ENCODE data around the gene CIZ1.
"Not testable (repeated sequence)": the region's sequence is repeated elsewhere in the genome, so short reads cannot be mapped to it uniquely, and the experiment has no call there.

The CIZ1 gene

DNA sequence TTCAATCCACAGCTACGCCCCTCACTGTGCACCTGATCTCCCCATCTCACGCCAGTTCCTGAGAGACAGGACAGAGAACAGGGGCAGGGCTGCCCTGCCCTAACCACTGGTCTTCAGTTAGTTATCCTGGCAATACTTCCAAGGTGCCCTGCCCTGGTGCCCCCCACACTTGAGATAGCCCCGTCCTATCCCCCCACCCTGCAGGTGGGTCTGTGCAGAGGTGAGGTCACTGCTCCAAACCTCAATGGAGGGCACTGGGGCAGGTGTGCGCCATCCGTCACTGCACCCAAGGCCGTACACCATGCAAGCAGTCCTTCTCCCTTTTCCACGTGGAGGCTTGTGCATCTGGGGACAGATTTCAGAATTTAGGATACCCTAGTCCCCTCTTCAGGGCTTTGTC lies 60.7 kb downstream of the CIZ1 start:
- H3K36me3 ChIP-seq (replicated peaks); H3K9me3 ChIP-seq; in situ Hi-C loops (cut with MboI; ENCODE audit: low sequenced_read_pairs); DNase-seq (ENCODE audit: low spot score in 2 of 2); H3K27me3 ChIP-seq (ENCODE audit: low read depth); H3K4me3 ChIP-seq; H3K4me1 ChIP-seq: not testable (repeated sequence)

DNA sequence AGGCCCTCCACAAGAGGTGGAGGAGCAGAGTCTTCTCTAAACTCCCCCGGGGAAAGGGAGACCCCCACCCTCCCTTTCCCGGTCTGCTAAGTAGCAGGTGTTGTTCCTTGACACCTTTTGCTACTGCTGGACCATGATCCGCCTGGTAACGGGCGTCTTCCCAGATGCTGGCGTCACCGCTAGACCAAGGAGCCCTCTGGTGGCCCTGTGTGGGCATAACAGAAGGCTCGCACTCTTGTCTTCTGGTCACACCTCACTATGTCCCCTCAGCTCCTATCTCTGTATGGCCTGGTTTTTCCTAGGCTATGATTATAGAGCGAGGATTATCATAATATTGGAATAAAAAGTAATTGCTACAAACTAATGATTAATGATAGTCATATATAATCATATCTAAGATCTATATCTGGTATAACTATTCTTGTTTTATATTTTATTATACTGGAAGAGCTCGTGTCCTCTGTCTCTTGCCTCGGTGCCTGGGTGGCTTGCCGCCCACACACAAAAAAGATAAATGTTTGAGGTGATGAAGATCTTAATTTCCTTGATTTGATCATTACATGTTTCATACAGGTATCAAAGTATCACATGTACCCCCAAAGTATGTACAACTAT lies 61.3 kb downstream of the CIZ1 start:
- in situ Hi-C loops (cut with MboI; ENCODE audit: low sequenced_read_pairs); H3K36me3 ChIP-seq (replicated peaks); H3K4me3 ChIP-seq; H3K4me1 ChIP-seq; H3K27me3 ChIP-seq (ENCODE audit: low read depth); H3K9me3 ChIP-seq: not testable (repeated sequence)
- peak in 1 of 2 experiments; percentile 72 for DNase-seq (ENCODE audit: low spot score in 2 of 2)

GRCh38 chr9:128128836-128129590 lies 62.4 kb downstream of the CIZ1 start:
- H3K36me3 ChIP-seq (replicated peaks) = peaks cover 16% of the 10 kb centered on the region
- peak overlapping the region; percentile 93 for H3K4me3 ChIP-seq
- H3K4me1 ChIP-seq = peaks cover 6% of the 10 kb centered on the region
- in situ Hi-C loops (cut with MboI; ENCODE audit: low sequenced_read_pairs) = no loop called here
- DNase-seq (ENCODE audit: low spot score in 2 of 2) = no peak
- no peaks in the 10 kb centered on the region for H3K9me3 ChIP-seq
- H3K27me3 ChIP-seq (ENCODE audit: low read depth) = peaks cover 9% of the 10 kb centered on the region; the same call in 1 of the 2 replicates

DNA sequence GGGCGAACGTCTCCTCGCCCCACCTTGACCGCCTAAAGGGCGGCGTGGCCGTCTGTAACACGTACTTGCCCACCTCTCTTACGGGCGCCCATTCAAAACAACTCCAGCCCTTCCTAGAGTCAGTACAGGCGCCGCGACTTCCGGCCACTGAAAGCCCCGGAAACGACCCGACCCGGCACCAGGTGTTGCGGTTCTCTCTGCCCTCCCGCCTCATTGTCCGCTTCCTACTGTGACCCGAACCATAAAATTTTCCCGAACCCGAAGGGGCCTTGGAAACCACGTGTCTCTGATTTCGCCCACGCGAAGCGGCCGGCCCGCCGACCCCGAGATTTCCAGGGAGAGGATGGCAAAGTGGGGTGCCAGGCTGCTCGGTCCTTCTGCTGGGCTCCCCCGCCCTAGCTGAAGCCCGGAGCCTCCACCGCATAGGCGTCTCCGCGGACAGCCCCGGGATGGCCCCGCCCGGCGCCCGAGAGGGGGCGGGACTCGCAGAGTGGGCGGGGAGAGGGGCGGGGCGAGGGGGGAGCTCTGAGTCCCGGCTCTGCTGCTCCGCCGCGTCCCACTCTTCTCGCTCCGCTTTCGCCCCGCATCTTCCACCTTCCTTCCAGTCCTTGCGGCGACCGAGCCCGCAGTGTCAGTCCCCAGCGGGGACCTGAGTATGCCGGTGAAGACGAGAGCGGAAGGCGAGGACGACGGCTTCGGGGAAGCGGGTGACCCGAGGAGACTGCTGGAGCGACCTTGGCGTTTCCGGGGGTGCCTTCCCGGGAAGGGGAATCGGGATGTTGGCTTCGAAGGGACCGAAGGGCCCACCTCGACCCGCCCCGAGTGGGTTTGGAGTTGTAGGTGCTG lies 63.2 kb downstream of the CIZ1 start:
- Histone ChIP-seq H3K4me3 (peak overlapping the region; percentile 93), H3K27me3 (ENCODE audit: low read depth) (peaks cover 8% of the 10 kb centered on the region; the same call in 1 of the 2 replicates), H3K4me1 (peaks cover 6% of the 10 kb centered on the region), H3K9me3 (no peaks in the 10 kb centered on the region), H3K36me3 (replicated peaks) (peaks cover 23% of the 10 kb centered on the region)
- DNase-seq (ENCODE audit: low spot score in 2 of 2) = peak; percentile 86 to 89
- in situ Hi-C loops (cut with MboI; ENCODE audit: low sequenced_read_pairs) = no loop called here

DNA sequence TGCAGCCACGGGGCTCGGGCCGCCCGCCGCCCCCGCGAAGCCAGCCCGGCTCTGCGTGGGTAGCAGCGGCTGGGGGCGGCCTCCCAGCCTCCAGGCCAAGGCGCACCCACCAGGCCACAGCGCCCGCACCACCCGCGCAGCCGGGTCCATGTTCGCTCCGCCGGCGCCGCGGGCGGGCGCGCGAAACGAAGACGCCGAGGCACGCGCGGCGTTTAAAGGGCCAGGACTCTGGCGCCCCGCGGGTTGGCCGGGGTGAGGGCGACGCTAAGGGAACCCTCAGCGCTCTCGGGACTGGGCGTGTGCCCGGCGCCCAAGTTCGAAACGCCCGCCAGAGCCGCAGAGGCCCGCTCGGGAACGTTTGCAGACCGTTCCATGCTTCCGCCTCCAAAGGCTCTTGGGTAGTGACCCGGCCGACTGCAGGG lies 63.8 kb downstream of the CIZ1 start, which contains the start of gene PTGES2:
PTGES2 (minus strand) TSS at position 162 of the 422 bp plus-strand sequence; CDS start at position 150, 12 bp downstream.
- no peaks in the 10 kb centered on the region for H3K9me3 ChIP-seq
- peak; percentile 75 to 86 for DNase-seq (ENCODE audit: low spot score in 2 of 2)

GRCh38 chr9:128125580-128126354 lies 65.6 kb downstream of the CIZ1 start:
- DNase-seq (ENCODE audit: low spot score in 2 of 2) = peak in 1 of 2 experiments; percentile 39

More for the DNA sequence above, 63.8 kb downstream of the CIZ1 start, which contains the start of gene PTGES2:
- Histone ChIP-seq H3K36me3 (replicated peaks) (peaks cover 27% of the 10 kb centered on the region), H3K27me3 (ENCODE audit: low read depth) (peaks cover 7% of the 10 kb centered on the region; the same call in 1 of the 2 replicates), H3K4me1 (peaks cover 6% of the 10 kb centered on the region), H3K4me3 (peak within 1 kb of the TSS; percentile 93)
- in situ Hi-C loops (cut with MboI; ENCODE audit: low sequenced_read_pairs) = no loop called here

DNA sequence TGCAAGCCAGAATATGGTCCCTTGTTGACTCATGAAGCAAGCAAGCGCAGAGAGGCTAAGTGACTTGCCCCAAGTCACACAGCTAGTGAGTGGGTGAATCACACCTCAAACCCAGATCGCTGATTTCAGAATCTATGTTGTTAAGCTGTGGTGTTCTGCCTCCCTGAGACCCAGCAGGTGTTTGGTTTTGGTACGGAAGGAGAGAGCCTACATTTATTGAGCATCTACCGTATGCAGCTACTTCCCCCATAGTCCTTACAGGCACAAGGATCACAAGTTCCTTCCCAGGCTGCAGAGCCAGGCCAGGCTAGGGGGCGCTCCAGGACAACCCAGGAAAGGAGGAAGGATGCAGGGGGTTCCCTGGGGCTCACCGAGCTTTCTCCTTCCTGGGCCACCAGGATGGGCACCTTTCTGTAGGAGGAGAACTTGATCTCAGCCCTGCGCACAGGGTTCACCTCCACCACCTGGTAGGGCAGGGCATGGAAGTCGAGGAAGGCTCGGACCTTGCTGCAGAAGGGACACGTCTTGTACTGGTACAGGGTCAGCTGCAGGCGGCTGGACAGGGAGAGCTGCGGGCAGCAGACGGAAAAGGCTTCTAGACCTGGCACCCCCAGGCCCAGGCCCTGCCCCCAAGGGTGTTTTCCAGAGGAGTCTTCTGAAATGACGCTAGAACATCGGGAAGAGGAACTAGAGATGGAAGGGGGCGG lies 66.3 kb downstream of the CIZ1 start:
- Histone ChIP-seq H3K36me3 (replicated peaks) (peaks cover 41% of the 10 kb centered on the region), H3K4me1 (peaks cover 6% of the 10 kb centered on the region), H3K4me3 (no peak overlapping the region), H3K27me3 (ENCODE audit: low read depth) (no peaks in the 10 kb centered on the region), H3K9me3 (no peaks in the 10 kb centered on the region)
- peak; percentile 22 to 87 for DNase-seq (ENCODE audit: low spot score in 2 of 2)
- in situ Hi-C loops (cut with MboI; ENCODE audit: low sequenced_read_pairs) = no loop called here

More at GRCh38 chr9:128125580-128126354, 65.6 kb downstream of the CIZ1 start:
- H3K9me3 ChIP-seq = no peaks in the 10 kb centered on the region
- in situ Hi-C loops (cut with MboI; ENCODE audit: low sequenced_read_pairs) = no loop called here
- peaks cover 41% of the 10 kb centered on the region for H3K36me3 ChIP-seq (replicated peaks)
- H3K27me3 ChIP-seq (ENCODE audit: low read depth) = no peaks in the 10 kb centered on the region
- peak overlapping the region; percentile 93 for H3K4me3 ChIP-seq
- peaks cover 6% of the 10 kb centered on the region for H3K4me1 ChIP-seq

DNA sequence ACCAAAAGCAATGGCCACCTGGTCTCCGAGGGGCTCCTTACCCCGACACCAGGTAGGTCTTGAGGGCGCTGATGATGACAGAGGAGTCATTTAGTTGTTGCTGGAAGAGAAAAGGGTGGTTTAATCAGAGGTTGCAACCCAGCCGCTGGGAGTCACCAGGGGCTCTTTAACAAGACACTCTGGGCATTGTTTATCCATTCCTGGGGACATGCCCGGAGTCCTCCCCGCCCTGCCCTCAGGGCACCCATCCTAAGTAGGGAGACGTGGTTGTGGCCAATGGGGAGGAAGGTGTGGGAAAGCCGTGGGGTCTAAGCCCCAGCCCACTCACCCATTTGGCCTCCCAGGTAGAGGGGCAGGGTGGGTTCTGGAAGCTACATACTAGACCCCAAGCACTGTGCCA lies 66.9 kb downstream of the CIZ1 start:
- H3K27me3 ChIP-seq (ENCODE audit: low read depth) = no peaks in the 10 kb centered on the region
- H3K4me1 ChIP-seq = peaks cover 6% of the 10 kb centered on the region
- no peak overlapping the region for H3K4me3 ChIP-seq
- in situ Hi-C loops (cut with MboI; ENCODE audit: low sequenced_read_pairs) = no loop called here
- H3K9me3 ChIP-seq = no peaks in the 10 kb centered on the region
- peaks cover 41% of the 10 kb centered on the region for H3K36me3 ChIP-seq (replicated peaks)
- DNase-seq (ENCODE audit: low spot score in 2 of 2) = no peak

DNA sequence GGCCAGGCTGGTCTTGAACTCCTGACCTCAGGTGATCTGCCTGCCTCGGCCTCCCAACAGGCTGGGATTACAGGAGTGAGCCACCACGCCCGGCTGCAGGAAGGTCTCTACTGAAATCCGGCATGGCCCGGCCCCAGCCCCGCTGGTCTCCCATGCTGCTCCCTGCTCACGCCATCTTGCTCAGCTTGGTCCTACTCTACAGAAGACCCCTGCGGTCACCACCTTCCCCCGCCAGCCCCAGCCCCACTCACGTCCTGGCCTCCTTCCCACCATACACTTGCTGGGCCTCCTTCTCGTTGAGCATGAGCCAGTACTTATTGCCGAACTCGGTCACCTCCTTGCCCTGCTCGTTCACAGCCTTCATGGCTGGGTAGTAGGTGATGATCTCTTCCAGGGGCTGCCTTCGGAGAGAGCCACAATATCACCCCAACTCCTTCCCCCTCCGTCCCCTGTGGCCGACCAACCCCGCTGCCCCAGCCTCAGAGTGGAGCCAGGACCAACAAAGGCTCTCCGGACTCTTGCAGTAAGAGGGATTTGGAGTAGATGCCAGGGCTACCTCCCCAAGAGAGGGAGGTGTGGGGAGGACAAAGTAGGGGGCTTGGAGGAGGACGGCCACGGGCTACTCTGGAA lies 67.8 kb downstream of the CIZ1 start:
- no peak for DNase-seq (ENCODE audit: low spot score in 2 of 2)
- Histone ChIP-seq H3K36me3 (replicated peaks) (peaks cover 41% of the 10 kb centered on the region), H3K4me3 (no peak overlapping the region), H3K9me3 (no peaks in the 10 kb centered on the region), H3K27me3 (ENCODE audit: low read depth) (no peaks in the 10 kb centered on the region), H3K4me1 (peaks cover 6% of the 10 kb centered on the region)
- in situ Hi-C loops (cut with MboI; ENCODE audit: low sequenced_read_pairs) = no loop called here

DNA sequence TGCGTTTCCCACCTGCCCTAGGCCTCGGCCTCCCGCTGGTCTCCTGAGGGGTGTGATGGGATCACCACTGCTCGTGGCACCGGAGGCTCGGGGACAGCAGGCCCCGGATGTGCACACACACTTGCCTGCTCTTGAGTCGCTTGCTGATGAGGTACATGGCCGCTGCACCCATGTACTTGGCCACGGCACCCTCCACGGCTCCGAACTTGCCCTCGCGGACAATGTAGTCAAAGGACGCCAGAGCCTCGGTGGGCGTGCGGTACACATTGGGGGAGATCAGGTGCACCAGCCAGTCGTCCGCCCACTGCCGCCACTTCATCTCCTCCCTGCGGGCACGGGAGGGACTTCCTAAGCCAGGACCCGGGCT lies 68.6 kb downstream of the CIZ1 start:
- peaks cover 41% of the 10 kb centered on the region for H3K36me3 ChIP-seq (replicated peaks)
- no peaks in the 10 kb centered on the region for H3K27me3 ChIP-seq (ENCODE audit: low read depth)
- H3K9me3 ChIP-seq = no peaks in the 10 kb centered on the region
- H3K4me3 ChIP-seq = no peak overlapping the region
- no peak for DNase-seq (ENCODE audit: low spot score in 2 of 2)
- in situ Hi-C loops (cut with MboI; ENCODE audit: low sequenced_read_pairs) = no loop called here
- H3K4me1 ChIP-seq = peaks cover 6% of the 10 kb centered on the region

GRCh38 chr9:128121924-128122808 lies 69.2 kb downstream of the CIZ1 start:
- Histone ChIP-seq H3K4me1 (peaks cover 6% of the 10 kb centered on the region), H3K27me3 (ENCODE audit: low read depth) (no peaks in the 10 kb centered on the region), H3K36me3 (replicated peaks) (peaks cover 37% of the 10 kb centered on the region), H3K4me3 (no peak overlapping the region), H3K9me3 (no peaks in the 10 kb centered on the region)
- in situ Hi-C loops (cut with MboI; ENCODE audit: low sequenced_read_pairs) = no loop called here
- DNase-seq (ENCODE audit: low spot score in 2 of 2) = no peak

DNA sequence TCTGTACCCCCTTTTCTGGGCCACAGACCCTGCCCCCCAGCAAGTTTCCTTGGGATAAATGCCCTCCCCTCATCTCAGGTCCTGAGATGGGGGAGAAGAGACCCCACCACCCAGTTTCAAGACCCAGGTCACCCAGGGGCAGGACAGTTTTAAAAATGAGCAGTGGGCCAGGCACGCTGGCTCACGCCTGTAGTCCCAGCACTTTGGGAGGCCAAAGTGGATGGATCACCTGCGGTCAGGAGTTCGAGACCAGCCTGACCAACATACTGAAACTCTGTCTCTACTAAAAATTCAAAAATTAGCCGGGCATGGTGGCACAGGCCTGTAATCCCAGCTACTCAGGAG lies 69.9 kb downstream of the CIZ1 start:
- peaks cover 37% of the 10 kb centered on the region for H3K36me3 ChIP-seq (replicated peaks)
- DNase-seq (ENCODE audit: low spot score in 2 of 2) = no peak
- no peak overlapping the region for H3K4me3 ChIP-seq
- peaks cover 6% of the 10 kb centered on the region for H3K4me1 ChIP-seq
- in situ Hi-C loops (cut with MboI; ENCODE audit: low sequenced_read_pairs) = no loop called here
- no peaks in the 10 kb centered on the region for H3K27me3 ChIP-seq (ENCODE audit: low read depth)
- no peaks in the 10 kb centered on the region for H3K9me3 ChIP-seq

Measured in HAP-1 (cell line).